ENCODE results near the gene NBR1.
"Not testable (repeated sequence)": the region's sequence is repeated elsewhere in the genome, so short reads cannot be mapped to it uniquely, and the experiment has no call there.

Gene NBR1

GRCh38 chr17:43232021-43232699, 61.1 kb downstream of the NBR1 start:
- not testable (repeated sequence) for H3K9me3 ChIP-seq (ENCODE audit: insufficient read depth, low read length); H3F3A ChIP-seq (ENCODE audit: insufficient read depth); H2AFZ ChIP-seq (ENCODE audit: low read depth, low read length, severe bottlenecking); H3K4me2 ChIP-seq (ENCODE audit: low read depth, low read length, poor library complexity, severe bottlenecking); H3K9me2 ChIP-seq (replicated peaks; ENCODE audit: insufficient read depth, low read length); H3K36me3 ChIP-seq (ENCODE audit: low read length); H4K20me1 ChIP-seq (ENCODE audit: low read depth, low read length); H3K27me3 ChIP-seq (ENCODE audit: low read length); H3K27ac ChIP-seq (ENCODE audit: low read depth, low read length); H3K79me2 ChIP-seq (ENCODE audit: insufficient read depth, low read length); H3K9ac ChIP-seq (ENCODE audit: low read length); H3K4me3 ChIP-seq (ENCODE audit: insufficient read depth, low read length, poor library complexity, severe bottlenecking)

DNA sequence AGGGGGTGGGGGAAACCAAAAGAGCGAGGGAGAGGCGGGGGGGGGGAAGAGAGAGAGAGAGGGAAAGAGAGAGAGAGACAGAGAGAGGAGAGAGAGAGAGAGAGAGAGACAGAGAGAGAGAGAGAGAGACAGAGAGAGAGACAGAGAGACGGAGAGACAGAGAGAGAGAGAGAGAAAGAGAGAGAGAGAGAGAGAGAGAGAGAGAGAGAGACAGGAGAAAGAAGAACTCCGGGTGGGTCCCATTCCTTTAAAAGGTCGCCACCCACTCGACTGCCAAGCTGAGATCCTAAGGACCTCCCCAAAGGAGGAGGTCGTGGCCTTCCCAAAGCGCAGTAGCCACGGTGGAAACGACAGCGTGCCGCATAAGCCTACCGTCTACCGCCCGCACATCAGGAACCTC, 62.2 kb downstream of the NBR1 start:
- H3K27ac ChIP-seq (ENCODE audit: low read depth, low read length); H3K9ac ChIP-seq (ENCODE audit: low read length); H3K79me2 ChIP-seq (ENCODE audit: insufficient read depth, low read length); H3K4me3 ChIP-seq (ENCODE audit: insufficient read depth, low read length, poor library complexity, severe bottlenecking); H3K9me3 ChIP-seq (ENCODE audit: insufficient read depth, low read length); H3K36me3 ChIP-seq (ENCODE audit: low read length); H4K20me1 ChIP-seq (ENCODE audit: low read depth, low read length); H3F3A ChIP-seq (ENCODE audit: insufficient read depth); H3K4me2 ChIP-seq (ENCODE audit: low read depth, low read length, poor library complexity, severe bottlenecking); H3K27me3 ChIP-seq (ENCODE audit: low read length); H3K9me2 ChIP-seq (replicated peaks; ENCODE audit: insufficient read depth, low read length); H2AFZ ChIP-seq (ENCODE audit: low read depth, low read length, severe bottlenecking): not testable (repeated sequence)

DNA sequence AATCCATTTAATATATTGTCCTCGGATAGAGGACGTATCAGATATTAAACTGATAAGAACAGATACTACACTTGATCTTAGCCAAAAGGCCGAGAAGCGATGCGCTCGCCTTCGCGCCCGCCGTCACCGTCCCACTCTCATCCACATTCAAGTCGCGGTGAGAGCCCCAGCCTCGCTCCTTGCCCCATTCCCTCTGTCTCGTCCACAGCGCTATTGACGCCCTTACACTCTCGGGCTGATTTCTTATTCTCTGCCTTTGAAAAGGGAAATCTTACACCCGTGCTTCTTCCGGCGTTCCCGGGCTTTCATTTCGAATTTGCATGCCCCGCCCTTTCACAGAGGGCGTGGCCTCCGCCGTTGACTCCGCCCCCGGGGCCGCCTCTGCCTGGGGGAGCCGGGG, 62.9 kb downstream of the NBR1 start, which contains the start of gene RNU2-1:
RNU2-1 (minus strand) TSS at position 101 of the 400 bp plus-strand sequence.
- H3K9me3 ChIP-seq (ENCODE audit: insufficient read depth, low read length); H3K36me3 ChIP-seq (ENCODE audit: low read length); H3K79me2 ChIP-seq (ENCODE audit: insufficient read depth, low read length); H3K4me2 ChIP-seq (ENCODE audit: low read depth, low read length, poor library complexity, severe bottlenecking); H3K9me2 ChIP-seq (replicated peaks; ENCODE audit: insufficient read depth, low read length); H2AFZ ChIP-seq (ENCODE audit: low read depth, low read length, severe bottlenecking); H4K20me1 ChIP-seq (ENCODE audit: low read depth, low read length); H3K9ac ChIP-seq (ENCODE audit: low read length); H3K4me3 ChIP-seq (ENCODE audit: insufficient read depth, low read length, poor library complexity, severe bottlenecking); H3K27ac ChIP-seq (ENCODE audit: low read depth, low read length); H3F3A ChIP-seq (ENCODE audit: insufficient read depth); H3K27me3 ChIP-seq (ENCODE audit: low read length): not testable (repeated sequence)

DNA sequence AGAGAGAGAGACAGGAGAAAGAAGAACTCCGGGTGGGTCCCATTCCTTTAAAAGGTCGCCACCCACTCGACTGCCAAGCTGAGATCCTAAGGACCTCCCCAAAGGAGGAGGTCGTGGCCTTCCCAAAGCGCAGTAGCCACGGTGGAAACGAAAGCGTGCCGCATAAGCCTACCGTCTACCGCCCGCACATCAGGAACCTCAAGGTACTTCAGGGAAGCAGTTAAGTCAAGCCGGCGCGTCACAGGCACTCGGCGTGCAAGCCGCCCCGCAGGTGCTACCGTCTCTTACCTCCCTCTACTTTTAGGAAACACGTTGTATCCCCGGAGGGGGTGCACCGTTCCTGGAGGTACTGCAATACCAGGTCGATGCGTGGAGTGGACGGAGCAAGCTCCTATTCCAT, 68.6 kb downstream of the NBR1 start:
- H3K27me3 ChIP-seq (ENCODE audit: low read length); H3F3A ChIP-seq (ENCODE audit: insufficient read depth); H3K27ac ChIP-seq (ENCODE audit: low read depth, low read length); H3K79me2 ChIP-seq (ENCODE audit: insufficient read depth, low read length); H3K4me2 ChIP-seq (ENCODE audit: low read depth, low read length, poor library complexity, severe bottlenecking); H3K36me3 ChIP-seq (ENCODE audit: low read length); H3K4me3 ChIP-seq (ENCODE audit: insufficient read depth, low read length, poor library complexity, severe bottlenecking); H2AFZ ChIP-seq (ENCODE audit: low read depth, low read length, severe bottlenecking); H3K9ac ChIP-seq (ENCODE audit: low read length); H4K20me1 ChIP-seq (ENCODE audit: low read depth, low read length); H3K9me2 ChIP-seq (replicated peaks; ENCODE audit: insufficient read depth, low read length); H3K9me3 ChIP-seq (ENCODE audit: insufficient read depth, low read length): not testable (repeated sequence)

- H3K79me2 ChIP-seq (ENCODE audit: insufficient read depth, low read length); H3K27ac ChIP-seq (ENCODE audit: low read depth, low read length); H3K27me3 ChIP-seq (ENCODE audit: low read length); H3K9ac ChIP-seq (ENCODE audit: low read length); H3K9me3 ChIP-seq (ENCODE audit: insufficient read depth, low read length); H3K4me2 ChIP-seq (ENCODE audit: low read depth, low read length, poor library complexity, severe bottlenecking); H4K20me1 ChIP-seq (ENCODE audit: low read depth, low read length); H3K4me3 ChIP-seq (ENCODE audit: insufficient read depth, low read length, poor library complexity, severe bottlenecking); H3K9me2 ChIP-seq (replicated peaks; ENCODE audit: insufficient read depth, low read length); H2AFZ ChIP-seq (ENCODE audit: low read depth, low read length, severe bottlenecking); H3K36me3 ChIP-seq (ENCODE audit: low read length); H3F3A ChIP-seq (ENCODE audit: insufficient read depth): not testable (repeated sequence)
These were observed 69.8 kb downstream of the NBR1 start for GRCh38 chr17:43240596-43241352.

GRCh38 chr17:43246456-43246855, 75.4 kb downstream of the NBR1 start:
- not testable (repeated sequence) for H3K36me3 ChIP-seq (ENCODE audit: low read length); H2AFZ ChIP-seq (ENCODE audit: low read depth, low read length, severe bottlenecking); H3F3A ChIP-seq (ENCODE audit: insufficient read depth); H3K27ac ChIP-seq (ENCODE audit: low read depth, low read length); H3K79me2 ChIP-seq (ENCODE audit: insufficient read depth, low read length); H4K20me1 ChIP-seq (ENCODE audit: low read depth, low read length); H3K9me3 ChIP-seq (ENCODE audit: insufficient read depth, low read length); H3K9ac ChIP-seq (ENCODE audit: low read length); H3K4me2 ChIP-seq (ENCODE audit: low read depth, low read length, poor library complexity, severe bottlenecking); H3K9me2 ChIP-seq (replicated peaks; ENCODE audit: insufficient read depth, low read length); H3K27me3 ChIP-seq (ENCODE audit: low read length); H3K4me3 ChIP-seq (ENCODE audit: insufficient read depth, low read length, poor library complexity, severe bottlenecking)

All from SU-DHL-6 (cell line).